GM04503 (cell line): Measurements from ENCODE around the gene TRAF1.
A peak's percentile ranks its signal among the peaks of the same experiment; 100 is the strongest.

Experiments
- DNase-seq: peaks from one replicate; pipeline ENCODE4 v3.0.0-alpha.2; 2012; ENCODE audit warnings: low read depth

Gene TRAF1

DNA sequence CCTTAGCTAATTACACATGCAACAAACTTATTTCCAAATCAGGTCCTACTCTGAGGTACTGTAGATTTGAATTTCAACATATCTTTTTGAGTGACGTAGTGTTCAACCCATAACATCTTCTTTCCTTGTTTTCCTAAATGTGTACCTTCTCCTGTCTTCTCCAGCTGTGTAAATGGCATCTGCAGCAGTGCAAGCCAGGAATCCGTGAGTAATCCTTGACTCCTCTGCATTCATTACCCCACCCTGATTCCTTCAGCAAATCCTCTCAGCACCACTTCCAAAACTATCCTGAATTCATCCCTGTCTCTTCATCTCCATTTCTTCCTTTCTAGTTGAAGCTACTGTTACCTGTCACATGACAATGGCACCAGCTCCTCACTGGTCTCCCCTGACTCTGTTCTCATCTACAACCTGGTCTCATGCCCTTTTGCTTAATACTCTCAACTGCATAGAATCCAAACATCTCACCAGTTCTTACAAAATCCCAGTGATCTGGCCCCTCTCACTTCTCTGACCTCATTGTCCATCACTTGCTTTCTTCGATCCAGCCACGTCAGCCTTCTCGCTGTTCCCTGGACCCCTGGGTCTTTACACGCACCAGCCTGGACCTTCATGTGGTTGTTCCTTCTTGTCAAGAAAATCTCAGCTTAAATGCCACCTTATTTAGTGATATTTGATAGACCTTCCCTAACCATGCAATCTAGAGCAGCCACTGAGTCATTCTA lies 14.6 kb upstream of the TRAF1 start:
- no peak for DNase-seq

DNA sequence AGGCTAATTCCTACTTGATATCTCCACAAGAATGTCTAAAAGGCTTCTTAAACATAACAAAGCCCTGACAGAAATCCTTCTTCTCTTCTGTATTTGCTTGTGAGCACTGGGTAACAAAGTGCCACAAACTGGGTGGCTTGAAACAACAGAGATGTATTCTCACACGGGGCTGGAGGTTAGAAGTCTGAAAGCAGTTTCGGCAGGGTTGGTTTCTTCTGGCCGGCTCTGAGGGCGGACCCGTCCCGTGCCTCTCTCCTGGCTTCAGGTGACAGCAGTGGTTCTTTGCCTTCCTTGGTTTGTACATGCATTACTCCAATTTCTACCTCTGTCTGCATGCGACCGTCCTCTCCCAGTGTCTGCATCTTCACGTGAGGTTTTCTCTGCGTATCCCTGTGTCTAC lies 14.0 kb upstream of the TRAF1 start:
- DNase-seq, result no peak

DNA sequence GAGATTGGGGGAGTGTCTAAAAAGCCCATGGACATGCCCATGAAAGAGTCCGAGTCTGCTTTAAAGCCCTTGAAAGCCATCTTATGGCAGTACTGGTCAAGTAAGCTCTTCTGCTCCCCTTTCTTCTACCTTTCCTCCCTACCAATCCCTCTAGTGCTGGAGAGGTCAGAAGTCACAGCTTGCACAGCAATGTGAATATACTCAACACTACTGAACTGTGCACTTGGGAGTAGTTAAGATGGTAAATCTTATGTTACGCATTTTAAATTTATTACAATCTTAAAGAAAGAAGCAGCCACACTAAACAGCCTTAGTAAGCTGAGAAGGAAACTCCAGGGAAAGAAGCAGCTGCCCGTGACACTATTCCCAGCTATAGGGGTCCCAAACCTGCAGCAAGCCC lies 12.3 kb upstream of the TRAF1 start:
- DNase-seq, result no peak

DNA sequence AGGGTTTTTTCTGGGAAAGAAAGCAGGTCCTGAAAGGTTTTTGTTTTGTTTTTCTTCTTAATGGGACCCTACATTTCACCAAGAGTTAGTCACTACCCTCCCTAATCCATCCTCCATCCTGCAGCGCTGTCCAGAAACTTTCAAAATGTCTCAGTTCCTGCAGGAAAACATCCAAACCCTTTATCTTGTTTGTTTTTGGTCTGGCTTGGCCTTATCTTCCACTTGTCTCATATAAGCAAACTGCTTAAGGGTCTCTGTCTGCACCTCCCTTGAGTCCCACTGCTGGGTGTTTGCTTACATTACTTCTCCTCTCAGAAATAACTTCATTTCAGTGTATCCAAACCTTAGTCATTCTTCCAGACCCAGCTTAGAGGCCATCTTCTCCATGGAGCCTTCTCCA lies 11.0 kb upstream of the TRAF1 start:
- no peak for DNase-seq

DNA sequence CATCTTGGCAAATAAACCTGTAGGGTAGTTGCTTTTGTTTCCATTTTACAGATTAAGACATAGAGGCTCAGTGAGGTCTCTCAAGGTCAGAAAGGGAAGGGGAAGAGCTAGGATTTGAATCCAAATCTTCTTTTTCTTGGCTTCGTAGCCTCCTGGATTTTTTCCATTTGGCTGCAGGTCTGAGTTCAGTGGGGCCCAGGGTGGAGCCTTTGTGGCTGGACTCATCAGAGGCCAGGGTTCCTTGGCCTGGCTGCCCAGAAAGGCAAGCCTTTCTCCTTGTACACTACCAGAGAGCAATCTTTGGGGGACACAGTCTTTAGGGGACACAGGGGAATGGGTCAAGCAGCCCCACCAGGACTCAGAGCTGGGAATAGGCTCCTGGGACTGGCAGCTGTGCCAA lies 10.5 kb upstream of the TRAF1 start:
- DNase-seq, result no peak

DNA sequence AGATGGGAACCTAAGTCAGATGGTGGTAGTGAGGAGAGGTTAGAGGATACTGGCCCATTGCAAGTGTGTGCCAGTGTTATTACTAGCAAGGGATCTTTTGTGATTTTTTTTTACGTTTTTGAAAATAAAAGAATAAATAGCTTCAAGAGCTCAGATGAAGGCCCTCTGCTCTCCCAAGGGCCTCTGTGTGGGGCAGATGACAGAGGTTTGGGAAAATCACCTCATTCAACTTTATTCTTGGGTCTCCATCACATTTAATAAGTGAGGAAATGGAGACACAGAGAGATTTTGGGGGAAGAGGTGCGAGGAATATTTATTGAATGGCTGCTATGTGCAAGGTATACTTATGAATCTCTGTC lies 10.1 kb upstream of the TRAF1 start:
- DNase-seq, result no peak

DNA sequence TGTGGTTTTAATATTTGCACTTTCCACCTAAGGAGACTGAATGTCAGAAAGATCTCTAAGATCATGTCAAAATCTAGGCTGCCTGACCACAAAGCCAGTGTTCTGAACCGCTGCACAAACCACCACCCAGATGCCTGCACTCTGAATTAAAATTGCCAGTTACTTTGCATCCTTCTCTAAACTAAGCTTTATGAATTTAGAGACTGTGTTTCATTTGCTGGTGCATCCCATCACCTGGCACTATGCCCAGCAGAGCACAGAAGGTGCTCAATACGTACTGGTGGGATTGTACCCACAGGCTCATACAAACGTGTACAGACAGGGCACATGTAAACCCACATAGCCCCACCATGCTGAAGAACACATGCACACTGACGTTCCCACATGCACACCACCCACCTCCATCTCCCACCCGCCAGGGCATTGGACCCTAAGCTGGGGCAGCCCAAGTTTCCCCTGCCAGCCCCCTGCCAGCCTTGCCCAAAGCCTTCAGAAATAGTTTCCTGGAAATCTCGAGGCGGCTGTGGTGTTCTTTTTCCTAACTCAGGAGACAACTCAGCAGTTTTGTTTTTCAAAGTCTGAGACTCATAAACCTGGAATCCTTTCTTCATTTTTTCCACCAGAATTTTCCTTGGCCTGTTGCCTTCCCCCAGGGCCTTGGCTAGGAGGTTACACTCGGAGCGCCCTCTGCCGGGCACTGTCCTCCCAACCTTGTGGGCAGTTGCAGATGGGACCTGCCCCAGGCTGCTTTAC lies 9.6 kb upstream of the TRAF1 start:
- peak; percentile 84 for DNase-seq

DNA sequence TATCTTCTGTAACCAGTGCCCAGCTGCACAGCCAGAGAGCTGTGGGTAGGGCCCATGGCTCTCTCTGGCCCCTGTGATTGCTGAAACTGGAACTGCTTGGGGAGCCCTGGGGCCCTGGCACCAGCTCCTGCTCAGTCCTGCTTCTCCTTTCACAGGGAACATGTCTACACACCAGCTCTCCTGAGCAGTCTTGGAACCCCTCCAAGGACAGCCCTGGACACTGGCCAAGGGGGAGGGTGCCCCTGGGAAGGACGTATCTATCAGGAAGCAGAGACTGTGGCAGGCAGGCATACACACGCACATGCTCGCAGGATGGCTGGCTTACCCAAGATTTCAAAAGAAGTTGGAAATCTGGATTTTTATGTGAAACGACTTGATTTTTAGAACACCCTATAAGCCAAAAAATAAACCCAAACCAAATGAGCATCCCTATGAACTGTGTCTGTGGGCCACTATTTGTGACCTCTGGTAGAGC lies 8.8 kb upstream of the TRAF1 start:
- peak; percentile 58 for DNase-seq

DNA sequence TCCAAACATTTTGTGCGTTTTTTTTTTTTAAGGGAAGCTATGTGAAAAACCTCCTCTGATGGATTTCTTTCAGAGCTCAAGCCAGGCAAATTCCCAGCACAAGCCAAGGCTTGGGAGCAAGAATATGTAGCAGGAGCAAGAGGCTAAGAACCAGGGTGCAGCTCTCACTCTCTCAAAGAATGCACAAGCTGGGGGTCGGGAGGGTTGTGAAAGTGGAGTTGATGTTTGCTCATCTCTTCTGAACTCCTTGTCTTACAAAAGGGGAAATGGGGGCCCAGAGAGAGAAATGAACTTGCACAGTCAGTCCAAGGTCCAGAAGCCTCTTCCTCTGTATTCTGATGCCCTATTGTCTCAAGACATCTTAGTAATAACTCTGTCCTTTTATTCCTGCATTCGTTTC lies 7.7 kb upstream of the TRAF1 start:
- no peak for DNase-seq

DNA sequence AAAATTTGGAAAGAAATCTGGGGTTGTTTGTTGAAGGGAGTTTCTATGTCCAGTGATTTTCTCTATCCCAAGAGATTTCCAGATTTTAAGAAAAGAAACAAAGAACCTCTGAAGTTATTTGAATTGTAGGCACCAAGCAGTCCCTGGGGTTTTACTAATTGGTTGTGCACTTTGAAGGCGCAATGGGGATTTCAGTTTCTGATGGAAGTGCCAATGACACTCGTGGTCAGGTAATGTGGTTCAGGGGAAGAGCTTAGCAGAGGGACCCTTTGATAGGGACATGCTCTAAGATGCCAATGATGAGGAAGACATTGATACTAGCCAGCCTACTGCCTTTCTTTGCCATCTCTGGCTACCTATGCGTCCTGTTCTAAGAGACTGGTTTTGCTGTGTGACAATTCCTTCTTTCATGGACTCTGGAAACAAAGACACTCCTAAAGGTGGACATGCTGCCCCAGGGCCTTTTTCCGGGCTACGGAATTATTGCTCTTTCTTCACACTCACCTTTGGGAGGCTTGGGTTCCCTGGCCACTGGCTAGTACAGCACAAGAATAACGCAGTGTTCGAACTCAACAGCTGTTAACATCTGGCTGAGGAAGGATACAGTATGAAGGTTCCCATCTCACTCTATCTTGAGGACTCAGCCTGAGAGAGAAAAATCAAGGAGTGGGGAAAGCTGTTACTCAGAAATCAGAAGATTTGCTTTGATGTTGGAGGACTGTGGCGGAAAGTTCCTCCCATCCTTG lies 6.9 kb upstream of the TRAF1 start:
- DNase-seq, result no peak

DNA sequence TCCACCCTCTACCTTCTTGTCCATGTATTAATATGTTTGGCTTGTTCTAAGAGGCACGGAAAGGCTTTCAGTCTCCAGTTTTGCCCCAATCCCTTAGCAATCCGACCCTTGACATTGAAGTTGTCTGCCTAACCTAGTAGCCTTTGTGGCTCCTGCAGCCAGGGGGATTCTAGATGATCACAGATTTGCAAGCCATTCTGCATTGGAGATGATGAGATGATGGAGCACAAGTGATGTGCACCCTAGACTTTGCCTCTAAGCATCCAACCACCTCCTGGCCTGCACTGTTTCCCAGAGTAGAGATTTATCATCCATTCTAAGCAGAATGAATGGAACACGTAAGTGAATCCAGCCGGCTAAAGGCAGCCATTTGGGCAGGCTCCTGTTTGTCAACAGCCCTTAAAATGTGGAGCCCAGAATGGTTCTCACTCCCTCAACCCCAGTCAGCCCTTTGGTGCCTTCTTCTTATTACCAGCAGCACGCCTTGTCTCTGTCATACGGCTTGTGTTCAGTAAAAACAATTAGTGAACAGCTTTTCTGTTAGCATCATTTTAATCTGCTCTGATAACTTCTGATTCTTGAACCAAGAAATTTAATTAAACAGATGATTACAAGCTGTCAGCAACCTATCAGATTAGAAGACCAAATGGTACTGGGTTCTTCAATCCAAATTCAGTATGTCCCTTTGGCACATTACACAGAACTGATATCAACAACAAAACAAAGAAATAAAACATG lies 5.7 kb upstream of the TRAF1 start:
- DNase-seq, result no peak

DNA sequence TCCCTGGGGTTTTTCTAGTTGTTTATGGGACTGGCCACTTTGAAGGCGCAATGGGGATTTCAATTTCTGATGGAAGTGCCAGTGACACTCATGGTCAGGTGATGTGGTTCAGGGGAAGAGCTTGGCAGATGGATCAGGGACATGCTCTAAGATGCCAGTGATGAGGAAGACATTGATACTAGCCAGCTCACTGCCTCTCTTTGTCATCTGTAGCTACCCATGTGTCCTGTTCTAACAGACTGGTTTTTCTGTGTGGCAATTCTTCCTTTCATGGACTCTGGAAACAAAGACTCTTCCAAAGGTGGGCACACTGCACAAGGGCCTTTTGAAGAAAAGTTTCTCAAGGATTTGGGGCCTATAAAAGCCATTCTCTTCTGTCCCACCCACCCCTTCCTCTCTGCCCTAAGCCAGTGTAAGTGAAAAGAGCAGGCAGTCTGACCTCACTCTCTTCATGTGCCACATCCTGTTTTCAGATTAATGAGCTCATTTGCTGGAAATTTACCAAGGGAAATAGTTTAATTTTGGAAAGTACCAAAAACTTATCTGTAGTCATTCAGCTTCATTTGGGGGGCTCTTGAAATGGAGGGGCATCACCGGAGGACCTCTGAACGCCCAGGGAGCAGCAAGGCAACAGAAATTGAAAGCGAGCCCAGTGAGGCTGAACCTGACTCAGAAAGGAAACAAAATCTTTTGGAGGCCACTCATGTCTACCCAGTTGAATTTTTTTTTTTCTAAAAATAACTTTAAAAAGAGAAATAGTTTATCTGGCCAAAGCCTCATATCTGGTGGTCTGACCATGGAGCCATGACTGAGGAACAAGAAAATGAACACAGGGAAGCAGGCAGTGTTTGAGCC lies 4.9 kb upstream of the TRAF1 start:
- no peak for DNase-seq

DNA sequence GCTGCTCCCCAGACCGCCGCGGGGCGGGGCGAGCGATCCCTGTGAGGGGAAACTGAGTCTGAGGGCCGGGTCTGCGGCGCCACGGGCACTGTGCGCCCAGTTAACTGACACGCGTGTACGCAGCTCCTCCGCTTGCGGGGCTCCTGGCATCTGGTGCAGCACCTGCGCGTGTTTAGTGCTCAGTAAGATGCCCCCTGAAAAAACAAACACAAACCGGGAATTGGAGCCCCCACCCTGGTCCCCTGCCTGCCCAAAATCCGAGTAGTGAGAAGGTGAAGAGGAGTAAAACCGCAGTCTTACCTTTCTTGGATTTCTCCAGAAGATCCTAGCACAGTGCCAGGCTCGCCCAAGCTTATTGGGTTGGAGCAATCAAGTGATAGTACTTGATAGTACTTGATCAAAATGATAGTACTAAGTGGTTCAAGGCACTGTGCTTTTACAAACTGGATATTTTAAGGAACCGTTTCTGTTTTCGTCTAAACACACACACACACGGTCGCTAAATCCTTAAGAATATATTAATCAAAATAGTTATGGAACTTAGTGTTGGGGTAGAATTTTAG lies 2.7 kb upstream of the TRAF1 start:
- DNase-seq, result no peak

DNA sequence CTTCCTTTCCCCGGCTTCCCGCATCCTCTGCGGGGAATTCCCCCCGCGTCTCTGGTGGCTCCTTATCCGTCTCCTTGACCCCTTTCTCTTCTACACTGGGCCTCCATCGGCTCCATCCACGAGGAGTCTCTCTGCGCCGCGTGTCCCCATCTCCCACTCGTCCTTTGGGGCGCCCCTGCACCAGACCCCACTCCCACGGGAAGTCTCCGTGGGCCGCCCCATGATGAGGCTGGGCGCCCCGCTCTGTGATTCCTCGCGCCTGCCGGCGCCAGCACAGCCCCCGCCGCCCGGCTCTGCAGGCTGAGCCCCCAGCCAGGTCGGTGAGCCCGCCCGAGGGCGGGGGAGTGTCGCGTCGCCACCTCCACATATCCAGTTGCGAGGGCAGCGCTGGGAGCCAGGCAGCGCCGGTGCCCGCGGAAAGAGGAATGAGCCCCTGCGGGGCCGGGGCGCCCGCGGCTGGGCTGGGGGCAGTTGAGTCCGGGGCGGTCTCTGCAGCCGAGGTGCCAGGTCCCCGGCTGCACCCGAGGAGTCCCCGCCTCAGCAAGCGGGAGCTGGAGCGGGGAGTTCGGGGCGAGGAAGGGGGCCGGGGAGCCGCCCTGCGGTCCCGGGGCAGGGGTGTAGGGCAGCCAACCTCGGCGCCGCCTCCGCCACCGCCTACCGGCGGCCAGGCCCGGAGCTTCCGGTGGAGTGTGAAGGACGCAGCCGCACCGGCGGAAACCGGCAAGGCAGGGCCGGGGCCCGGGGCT lies 2.1 kb upstream of the TRAF1 start:
- no peak for DNase-seq

DNA sequence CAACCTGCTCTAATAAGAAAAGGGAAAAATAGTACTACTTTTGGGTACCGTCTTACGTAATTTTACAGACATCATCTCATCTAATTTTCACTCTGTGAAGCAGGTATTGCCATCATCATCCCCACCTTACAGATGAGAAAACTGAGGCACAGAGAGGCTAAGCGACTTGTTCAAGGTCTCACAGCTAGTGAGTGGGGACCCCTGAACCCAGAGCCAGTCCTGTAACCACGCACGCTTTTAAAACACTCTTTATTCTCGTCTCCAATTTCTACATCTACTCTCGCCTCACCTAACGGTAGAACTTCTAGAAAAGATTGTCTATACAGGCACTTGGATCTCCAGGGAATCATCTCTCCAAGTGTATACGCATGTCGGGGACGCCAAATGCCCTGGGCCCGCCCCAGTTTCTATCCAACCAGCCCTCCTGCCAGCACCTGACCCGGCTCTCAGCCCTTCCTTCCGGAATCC lies 1.5 kb upstream of the TRAF1 start:
- DNase-seq, result no peak

DNA sequence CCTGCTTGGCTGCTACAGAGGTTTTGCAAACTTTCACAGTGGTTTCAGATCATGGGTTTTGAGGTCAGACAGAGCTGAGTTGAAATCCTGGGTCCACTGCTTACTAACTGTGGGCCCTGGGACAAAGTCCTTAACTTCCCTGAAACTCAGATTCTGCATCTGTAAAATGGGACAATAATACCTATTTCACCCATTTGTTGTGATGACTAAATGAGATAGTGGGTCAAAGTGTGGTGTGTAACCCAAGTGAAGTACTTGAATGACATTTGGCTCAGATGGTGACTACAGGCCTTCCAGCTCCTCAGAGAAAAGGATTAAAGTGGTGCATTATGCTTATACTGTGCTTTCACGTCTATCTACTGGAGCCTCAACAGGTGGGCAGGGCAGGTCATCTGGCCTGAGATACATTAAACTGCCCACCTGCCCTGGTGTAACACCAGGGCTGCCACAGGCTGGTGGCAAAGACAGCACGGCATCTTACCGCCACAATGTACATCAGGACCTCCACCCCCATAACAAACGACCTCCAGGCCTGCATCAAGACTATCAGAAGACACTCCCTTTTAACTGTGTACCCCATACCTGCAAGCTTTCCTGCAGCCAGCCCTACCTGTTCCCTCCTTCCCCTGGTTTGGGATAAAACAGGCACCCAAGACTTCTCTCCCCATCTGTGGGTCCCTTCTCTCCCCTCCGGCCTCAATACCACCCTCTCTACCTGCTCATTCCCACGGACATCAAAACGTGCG lies 846 bp upstream of the TRAF1 start:
- DNase-seq, result no peak

DNA sequence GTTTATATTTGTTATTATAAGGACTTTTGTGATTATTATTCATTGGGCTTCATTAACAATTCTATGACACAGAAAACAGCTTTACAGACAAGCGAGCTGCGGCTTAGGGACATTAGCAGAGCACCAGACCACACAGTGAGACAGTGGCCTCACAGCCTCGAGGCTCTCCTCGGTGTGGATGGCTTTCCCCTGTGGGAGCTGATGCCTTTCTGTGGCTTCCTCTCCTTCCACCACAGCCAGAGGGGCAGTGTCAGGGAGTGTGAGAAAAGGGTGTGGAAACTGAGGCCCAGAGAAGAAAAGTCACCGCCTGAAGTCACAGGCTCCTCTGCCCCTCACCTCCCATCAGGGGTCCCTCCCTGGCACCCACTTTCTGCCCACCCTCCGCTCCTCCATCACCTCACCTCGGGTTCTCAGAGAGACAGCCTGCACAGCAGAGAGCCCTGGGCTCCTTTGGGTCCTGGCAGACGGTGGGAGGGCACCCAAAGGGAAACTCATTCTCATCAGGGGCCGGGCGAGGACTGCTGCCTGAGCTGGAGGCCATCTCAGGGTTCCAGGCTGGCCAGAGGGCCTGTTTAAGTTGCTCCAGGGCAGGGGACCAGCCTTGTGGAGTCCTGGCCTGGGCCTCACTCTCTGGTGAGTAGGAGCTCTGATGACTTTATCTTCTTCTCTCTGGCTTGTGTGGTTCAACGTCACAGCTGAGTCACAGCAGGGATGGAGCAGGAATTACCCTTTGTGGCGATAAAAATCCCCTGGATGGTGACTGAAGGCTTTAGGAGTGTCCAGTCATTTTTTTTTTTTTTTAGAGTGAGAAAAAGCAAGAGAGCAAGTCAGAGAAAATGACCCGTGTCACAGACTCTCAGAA lies 830 bp downstream of the TRAF1 start:
- no peak for DNase-seq

DNA sequence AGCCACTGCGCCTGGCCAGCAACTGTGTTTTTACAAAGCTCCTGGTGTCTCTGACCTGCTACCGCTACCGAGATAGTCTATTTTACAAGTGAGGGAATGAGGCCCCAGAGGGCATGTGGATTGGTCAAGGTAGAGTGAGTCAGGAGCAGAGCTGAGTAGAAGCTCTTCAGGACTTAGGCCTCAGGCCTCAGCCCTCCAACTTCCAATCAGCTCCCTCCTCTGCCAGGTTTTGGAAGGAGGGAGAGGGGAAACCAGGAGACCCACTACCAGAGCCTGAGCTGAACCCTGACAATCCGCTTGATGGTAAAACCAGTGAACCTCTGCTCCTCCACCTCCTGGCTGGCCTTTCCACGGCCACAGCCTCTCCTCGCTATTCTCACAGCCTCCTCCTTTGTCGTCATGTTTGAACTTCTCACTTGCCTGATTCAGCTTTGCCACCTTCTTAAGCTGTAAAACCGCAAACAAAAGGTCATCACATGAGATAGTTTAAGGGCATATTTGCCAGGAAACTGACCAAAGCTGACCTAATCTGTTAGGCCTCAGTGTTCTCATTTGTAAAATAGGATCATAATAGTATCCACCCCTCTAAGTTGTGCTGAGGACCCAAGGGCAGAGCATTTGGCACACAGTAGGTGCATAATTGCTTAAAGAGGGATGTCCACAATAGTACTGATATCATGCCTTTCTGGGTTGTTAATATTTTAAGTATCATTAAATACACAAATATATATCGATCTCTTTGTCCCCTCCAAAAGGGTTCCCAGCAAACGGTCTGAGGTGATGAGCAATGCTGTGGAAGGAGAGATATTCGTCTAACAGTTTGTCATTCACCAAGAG lies 1.7 kb downstream of the TRAF1 start:
- DNase-seq, result no peak
